Pancreas (tissue), 10 donors: ENCODE data around the gene DENND2A. TPM values are rescaled to one million over a fixed set of nuclear protein-coding genes. Genes with fewer than 3 reads are reported as not detected.
"Not testable (repeated sequence)": the region's sequence is repeated elsewhere in the genome, so short reads cannot be mapped to it uniquely, and the experiment has no call there.

ENCODE experiments used
- ATAC-seq, 4 donors: fragments of 200-7000 bp; cut with Tn5 transposase; one replicate each; pipeline versions ENCODE4 v1.8.0 to v1.9.1; 2020; ENCODE audit warnings: mild to moderate bottlenecking in 4 of 4, moderate library complexity in 4 of 4
- DNase-seq, 6 donors: peaks; one replicate each; pipeline ENCODE4 v3.0.0-alpha.2; 2020
- FAIRE-seq: peaks from 2 replicates; lab custom pipeline; 2012; peaks lifted over from hg19 to GRCh38; lab: Jason Lieb, UNC
- H3K27ac ChIP-seq, 4 donors: fragments of 200-600 bp; sonication (generic); 1 replicate in 3 of 4; 2 replicates in 1 of 4; pipeline versions ENCODE4 v1.5.0 to v1.8.0; 2020
- H3K27me3 ChIP-seq, 4 donors: fragments of 200-600 bp; one replicate each; pipeline ENCODE4 v1.8.0; 2021
- H3K36me3 ChIP-seq, 3 donors: fragments of 200-600 bp; sonication (generic) in 1 of 3; one replicate each; pipeline versions ENCODE4 v1.5.0 to v1.8.0; 2020 to 2021
- H3K4me1 ChIP-seq, 3 donors: fragments of 200-600 bp; one replicate each; pipeline ENCODE4 v1.8.0; 2021
- H3K4me3 ChIP-seq, 4 donors: fragments of 200-600 bp; sonication (generic) in 2 of 4; one replicate each; pipeline versions ENCODE4 v1.5.0 to v1.8.0; 2020 to 2021
- H3K9me3 ChIP-seq, 4 donors: fragments of 200-600 bp; one replicate each; pipeline ENCODE4 v1.8.0; 2021
- WGBS, 2 donors: extraction: QIAGEN DNeasy Blood & Tissue Kit; methylation state at CpG; one replicate each; pipeline ENCODE4 v1.1.7; 2013; 5-methylcytosine and 5-hydroxymethylcytosine counted together
- intact Hi-C, 3 donors: fragments of 100-400 bp; cut with DNase I; formaldehyde crosslinking; loops; one replicate each; pipeline versions ENCODE4 v1.11.1 to v1.14.2; 2022
- polyA plus RNA-seq, 2 donors: library from polyadenylated mRNA; stranded (reverse); fragments of 200-250 nt; gene quantifications; one replicate each; pipeline ENCODE4 v1.2.3, GENCODE V29; 2013
- total RNA-seq, 6 donors: library from RNA; stranded (reverse); fragmentation: NEBNext Ultra II Directional in 4 of 6; extraction: Animal tissue kit (Norgen Biotek cat#: 25700) in 4 of 6; gene quantifications; one replicate each; pipeline versions ENCODE4 v1.2.1 to v1.2.4, GENCODE V29; 2021 to 2023
- TF ChIP-seq, protein P1 (sequence below), 4 donors: fragments of 200-600 bp; sonication (generic) in 3 of 4; IDR thresholded peaks; one replicate each; pipeline versions ENCODE4 v1.5.0 to v1.8.0; 2021; ENCODE audit warnings: antibody characterized with exemption in 4 of 4
- donor health status: healthy with polysubstance abuse.
- donor health status: DM: no; HTN: no; CAD: no; lungs with moderate emphysema.
- donor health status: DM: no; HTN: no; CAD: no.
- donor health status: control.
- donor health status: control.
- donor health status: Bipolar disorder and iron deficiency.
- donor health status: DM: yes; HTN: yes; CAD: no.
- donor health status: DM: no; HTN: no; CAD: no.
- donor health status: DM: no; HTN: no; CAD: no.
- donor health status: DM: yes; HTN: yes; CAD: no.

The DENND2A gene
- total and polyA plus RNA-seq, 8 donors = 1.1 to 5.0 (median 1.8) TPM

DNA sequence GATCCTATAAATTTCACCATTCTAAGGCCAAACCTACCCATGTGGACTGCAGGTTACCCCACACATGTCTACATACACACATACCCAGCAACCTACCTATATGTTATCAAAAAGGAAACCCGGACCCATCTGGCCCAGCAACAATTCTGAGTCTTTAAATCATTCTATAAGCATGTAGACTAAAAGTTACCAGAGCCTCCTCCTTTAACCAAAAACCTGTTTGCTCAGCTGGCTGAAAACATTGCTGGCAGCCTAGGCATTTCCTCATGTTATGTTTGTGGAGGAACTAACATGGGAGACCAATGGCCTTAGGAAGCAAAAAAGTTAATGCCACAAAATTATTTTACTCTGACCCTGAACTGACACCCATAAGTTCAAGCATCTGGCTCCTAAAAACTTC is 26.9 kb upstream of the DENND2A start:
- 47 to 61% methylated on average over 1 of the region's 1 CpG for WGBS, 2 donors
- TF ChIP-seq, protein P1, sequence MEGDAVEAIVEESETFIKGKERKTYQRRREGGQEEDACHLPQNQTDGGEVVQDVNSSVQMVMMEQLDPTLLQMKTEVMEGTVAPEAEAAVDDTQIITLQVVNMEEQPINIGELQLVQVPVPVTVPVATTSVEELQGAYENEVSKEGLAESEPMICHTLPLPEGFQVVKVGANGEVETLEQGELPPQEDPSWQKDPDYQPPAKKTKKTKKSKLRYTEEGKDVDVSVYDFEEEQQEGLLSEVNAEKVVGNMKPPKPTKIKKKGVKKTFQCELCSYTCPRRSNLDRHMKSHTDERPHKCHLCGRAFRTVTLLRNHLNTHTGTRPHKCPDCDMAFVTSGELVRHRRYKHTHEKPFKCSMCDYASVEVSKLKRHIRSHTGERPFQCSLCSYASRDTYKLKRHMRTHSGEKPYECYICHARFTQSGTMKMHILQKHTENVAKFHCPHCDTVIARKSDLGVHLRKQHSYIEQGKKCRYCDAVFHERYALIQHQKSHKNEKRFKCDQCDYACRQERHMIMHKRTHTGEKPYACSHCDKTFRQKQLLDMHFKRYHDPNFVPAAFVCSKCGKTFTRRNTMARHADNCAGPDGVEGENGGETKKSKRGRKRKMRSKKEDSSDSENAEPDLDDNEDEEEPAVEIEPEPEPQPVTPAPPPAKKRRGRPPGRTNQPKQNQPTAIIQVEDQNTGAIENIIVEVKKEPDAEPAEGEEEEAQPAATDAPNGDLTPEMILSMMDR (IDR thresholded peaks at IDR 0.05) = no peak
- no peaks in the 10 kb centered on the region for H3K36me3 ChIP-seq
- FAIRE-seq = no peak
- no peak overlapping the region for H3K27ac ChIP-seq
- DNase-seq = peak in 2 of 6 donors; percentile 8 to 9
- no peak overlapping the region for H3K4me3 ChIP-seq
- H3K27me3 ChIP-seq = no peaks in the 10 kb centered on the region
- H3K9me3 ChIP-seq = no peaks in the 10 kb centered on the region
- ATAC-seq = no peak
- intact Hi-C loops = no loop called here
- H3K4me1 ChIP-seq = no peaks in the 10 kb centered on the region

DNA sequence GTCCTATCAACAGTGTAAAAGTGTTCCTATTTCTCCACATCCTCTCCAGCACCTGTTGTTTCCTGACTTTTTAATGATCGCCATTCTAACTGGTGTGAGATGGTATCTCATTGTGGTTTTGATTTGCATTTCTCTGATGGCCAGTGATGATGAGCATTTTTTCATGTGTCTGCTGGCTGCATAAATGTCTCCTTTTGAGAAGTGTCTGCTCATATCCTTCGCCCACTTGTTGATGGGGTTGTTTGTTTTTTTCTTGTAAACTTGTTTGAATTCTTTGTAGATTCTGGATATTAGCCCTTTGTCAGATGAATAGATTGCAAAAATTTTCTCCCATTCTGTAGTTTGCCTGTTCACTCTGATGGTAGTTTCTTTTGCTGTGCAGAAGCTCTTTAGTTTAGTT is 22.3 kb upstream of the DENND2A start:
- DNase-seq, H3K27me3 ChIP-seq, H3K36me3 ChIP-seq, H3K27ac ChIP-seq, H3K4me1 ChIP-seq, FAIRE-seq, intact Hi-C loops, ATAC-seq, H3K9me3 ChIP-seq, H3K4me3 ChIP-seq: not testable (repeated sequence)
- 50 to 85% methylated on average over 1 of the region's 2 CpGs for WGBS, 2 donors

DNA sequence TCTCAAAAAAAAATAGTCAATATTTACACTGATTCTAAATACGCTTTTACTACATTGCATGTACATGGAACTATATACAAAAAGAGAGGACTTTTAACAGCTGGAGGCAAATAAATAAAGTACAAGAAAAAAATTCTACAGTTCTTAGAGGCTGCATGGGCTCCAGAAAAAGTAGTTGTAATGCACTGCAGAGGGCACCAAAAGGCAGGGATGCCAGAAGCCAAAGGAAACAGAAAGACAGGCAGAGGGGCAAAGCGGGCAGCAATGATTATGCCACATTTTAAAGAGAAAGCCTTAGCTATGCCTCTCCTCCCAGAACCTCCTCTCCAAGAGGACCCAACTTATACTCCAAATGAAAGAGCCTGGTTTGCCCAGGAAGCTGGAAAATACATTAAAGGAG is 20.5 kb upstream of the DENND2A start:
- no peaks in the 10 kb centered on the region for H3K9me3 ChIP-seq
- intact Hi-C loops = no loop called here
- no peak for FAIRE-seq
- H3K4me3 ChIP-seq = no peak overlapping the region
- DNase-seq = no peak
- H3K36me3 ChIP-seq = no peaks in the 10 kb centered on the region
- peak in 2 of 4 donors; percentile 36 to 40 for ATAC-seq
- TF ChIP-seq, protein P1 (IDR thresholded peaks at IDR 0.05) = no peak
- no peaks in the 10 kb centered on the region for H3K27me3 ChIP-seq
- no peak overlapping the region for H3K27ac ChIP-seq
- WGBS, 2 donors = 19 to 23% methylated on average over 2 of the region's 2 CpGs
- peaks cover 0 to 9% (median 5%) of the 10 kb centered on the region in 3 donors for H3K4me1 ChIP-seq

DNA sequence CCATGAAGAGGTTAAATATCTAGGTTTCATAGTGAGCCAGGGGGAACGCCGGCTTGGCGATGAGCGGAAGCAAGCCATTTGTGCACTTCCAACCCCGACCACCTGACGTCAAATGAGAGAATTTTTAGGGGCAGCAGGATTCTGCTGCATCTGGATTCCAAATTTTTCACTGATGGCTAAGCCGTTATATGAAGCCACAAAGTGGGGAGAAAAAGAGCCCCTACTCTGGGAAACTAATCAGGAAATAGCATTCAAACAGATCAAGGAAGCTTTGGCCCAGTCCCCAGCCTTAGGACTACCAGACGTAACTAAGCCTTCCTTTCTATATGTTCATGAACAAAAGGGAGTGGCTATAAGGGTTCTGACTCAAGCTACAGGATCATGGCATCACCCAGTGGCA is 19.2 kb upstream of the DENND2A start:
- 65 to 73% methylated on average over 8 of the region's 8 CpGs for WGBS, 2 donors
- no peaks in the 10 kb centered on the region for H3K9me3 ChIP-seq
- FAIRE-seq = no peak
- no peak overlapping the region for H3K4me3 ChIP-seq
- H3K27me3 ChIP-seq = no peaks in the 10 kb centered on the region
- DNase-seq = no peak
- H3K36me3 ChIP-seq = no peaks in the 10 kb centered on the region
- intact Hi-C loops = no loop called here
- TF ChIP-seq, protein P1 (IDR thresholded peaks at IDR 0.05) = no peak
- no peak overlapping the region for H3K27ac ChIP-seq
- ATAC-seq = no peak
- H3K4me1 ChIP-seq = peaks cover 0 to 13% (median 5%) of the 10 kb centered on the region in 3 donors

DNA sequence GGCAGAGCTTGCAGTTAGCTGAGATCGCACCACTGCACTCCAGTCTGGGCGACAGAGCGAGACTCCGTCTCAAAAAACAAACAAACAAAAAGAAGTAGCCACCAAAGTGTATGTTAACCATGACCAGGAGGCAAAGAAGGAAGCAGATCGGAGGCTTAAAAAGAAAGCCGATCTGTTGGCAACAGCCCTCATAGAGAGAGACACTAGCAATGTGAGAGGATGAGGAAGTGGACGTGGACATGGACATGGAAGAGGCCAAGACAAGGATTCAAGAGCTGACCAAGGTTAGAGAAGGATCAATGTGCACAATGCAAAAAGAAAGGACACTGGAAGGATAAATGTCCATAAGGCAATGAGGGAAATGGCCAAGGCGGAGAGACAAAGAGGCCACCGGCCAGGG is 17.3 kb upstream of the DENND2A start:
- H3K27ac ChIP-seq = no peak overlapping the region
- DNase-seq = peak in 1 of 6 donors; percentile 3
- H3K4me1 ChIP-seq = peaks cover 0 to 16% (median 5%) of the 10 kb centered on the region in 3 donors
- H3K4me3 ChIP-seq = no peak overlapping the region
- H3K9me3 ChIP-seq = no peaks in the 10 kb centered on the region
- 90 to 93% methylated on average over 9 of the region's 9 CpGs for WGBS, 2 donors
- no peaks in the 10 kb centered on the region for H3K27me3 ChIP-seq
- no peaks in the 10 kb centered on the region for H3K36me3 ChIP-seq
- intact Hi-C loops = no loop called here
- ATAC-seq = no peak
- no peak for FAIRE-seq
- TF ChIP-seq, protein P1 (IDR thresholded peaks at IDR 0.05) = no peak
